Measurements from ENCODE around the gene PNPLA1. TPM values are rescaled to one million over a fixed set of nuclear protein-coding genes. Genes with fewer than 3 reads are reported as not detected.

The PNPLA1 gene
- total RNA-seq, 1 donor from 2014 or later, result not detected

DNA sequence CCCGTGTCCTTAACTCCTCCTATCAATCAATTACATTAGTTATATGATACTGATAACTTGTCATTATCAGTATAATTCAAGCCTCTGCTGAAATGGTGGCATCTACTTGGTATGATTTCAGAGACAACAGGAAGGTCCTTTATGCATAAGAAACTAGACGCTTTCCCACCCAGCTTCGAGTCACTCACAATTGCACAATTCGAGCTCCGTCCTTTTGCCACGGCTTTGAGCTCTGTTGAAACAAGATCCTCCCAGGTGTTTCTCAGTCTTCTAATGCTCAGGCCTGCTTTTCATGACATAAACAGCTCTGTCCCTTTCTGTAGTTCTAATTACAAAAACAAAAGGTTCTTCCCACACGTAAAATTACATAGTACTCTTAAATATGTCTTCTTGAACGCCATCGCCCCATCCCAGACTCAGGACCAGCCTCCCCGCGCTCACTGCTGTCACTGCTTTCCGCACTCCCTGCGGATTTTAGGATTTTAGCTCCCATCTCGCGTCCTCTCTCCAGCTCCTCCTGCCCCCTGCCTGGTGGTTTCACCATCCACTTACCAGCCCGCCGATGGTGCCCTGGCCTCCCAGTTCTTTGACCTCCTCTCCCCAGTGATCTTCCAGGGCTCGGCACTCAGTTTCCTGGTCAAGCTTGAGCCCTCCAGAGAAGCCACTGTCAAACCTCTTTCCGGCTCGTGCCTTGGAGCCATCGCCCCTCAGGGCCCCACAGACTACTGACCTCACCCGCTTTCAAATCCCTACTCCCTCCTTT lies 23.2 kb upstream of the PNPLA1 start:
- H3K27ac Mint-ChIP-seq (ENCODE audit: unreplicated experiment), result no peak overlapping the region
- H3K27me3 Mint-ChIP-seq (ENCODE audit: unreplicated experiment), result peaks cover 3% of the 10 kb centered on the region
- TF ChIP-seq, protein P1, sequence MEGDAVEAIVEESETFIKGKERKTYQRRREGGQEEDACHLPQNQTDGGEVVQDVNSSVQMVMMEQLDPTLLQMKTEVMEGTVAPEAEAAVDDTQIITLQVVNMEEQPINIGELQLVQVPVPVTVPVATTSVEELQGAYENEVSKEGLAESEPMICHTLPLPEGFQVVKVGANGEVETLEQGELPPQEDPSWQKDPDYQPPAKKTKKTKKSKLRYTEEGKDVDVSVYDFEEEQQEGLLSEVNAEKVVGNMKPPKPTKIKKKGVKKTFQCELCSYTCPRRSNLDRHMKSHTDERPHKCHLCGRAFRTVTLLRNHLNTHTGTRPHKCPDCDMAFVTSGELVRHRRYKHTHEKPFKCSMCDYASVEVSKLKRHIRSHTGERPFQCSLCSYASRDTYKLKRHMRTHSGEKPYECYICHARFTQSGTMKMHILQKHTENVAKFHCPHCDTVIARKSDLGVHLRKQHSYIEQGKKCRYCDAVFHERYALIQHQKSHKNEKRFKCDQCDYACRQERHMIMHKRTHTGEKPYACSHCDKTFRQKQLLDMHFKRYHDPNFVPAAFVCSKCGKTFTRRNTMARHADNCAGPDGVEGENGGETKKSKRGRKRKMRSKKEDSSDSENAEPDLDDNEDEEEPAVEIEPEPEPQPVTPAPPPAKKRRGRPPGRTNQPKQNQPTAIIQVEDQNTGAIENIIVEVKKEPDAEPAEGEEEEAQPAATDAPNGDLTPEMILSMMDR (IDR thresholded peaks at IDR 0.05; ENCODE audit: partially characterized antibody, unreplicated experiment), result no peak
- DNase-seq, result no peak
- peaks cover 4% of the 10 kb centered on the region for H3K9me3 Mint-ChIP-seq (ENCODE audit: unreplicated experiment)
- peaks cover 7% of the 10 kb centered on the region for H3K4me1 Mint-ChIP-seq (ENCODE audit: low read depth, unreplicated experiment)
- H3K4me3 Mint-ChIP-seq (ENCODE audit: unreplicated experiment), result no peak overlapping the region
- peaks cover 4% of the 10 kb centered on the region for H3K36me3 Mint-ChIP-seq (ENCODE audit: unreplicated experiment)

DNA sequence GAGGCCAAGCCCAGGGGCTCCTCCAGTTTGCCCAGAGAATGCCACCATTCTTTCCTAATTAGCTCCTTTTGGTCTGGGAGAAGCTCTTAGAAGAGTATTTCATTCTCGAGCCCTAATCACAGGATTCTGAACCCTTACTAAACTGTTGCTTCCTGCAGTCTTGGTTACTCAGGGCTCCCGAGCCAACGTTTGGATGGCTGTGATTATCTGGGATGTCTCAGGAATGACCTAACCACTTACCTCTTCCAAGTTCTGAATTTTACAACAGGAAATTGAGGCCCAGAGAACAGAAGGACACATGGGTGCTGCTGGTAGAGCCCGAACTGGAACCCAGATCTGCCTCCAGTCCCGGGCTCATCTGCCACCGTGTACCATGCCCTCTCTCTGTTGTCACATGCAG lies 22.2 kb upstream of the PNPLA1 start:
- Mint-ChIP-seq H3K4me3 (ENCODE audit: unreplicated experiment) (no peak overlapping the region), H3K36me3 (ENCODE audit: unreplicated experiment) (peaks cover 4% of the 10 kb centered on the region), H3K9me3 (ENCODE audit: unreplicated experiment) (peaks cover 4% of the 10 kb centered on the region), H3K4me1 (ENCODE audit: low read depth, unreplicated experiment) (peaks cover 7% of the 10 kb centered on the region), H3K27ac (ENCODE audit: unreplicated experiment) (no peak overlapping the region), H3K27me3 (ENCODE audit: unreplicated experiment) (peaks cover 3% of the 10 kb centered on the region)
- TF ChIP-seq, protein P1 (IDR thresholded peaks at IDR 0.05; ENCODE audit: partially characterized antibody, unreplicated experiment), result no peak
- no peak for DNase-seq

GRCh38 chr6:36248980-36249379 lies 20.9 kb upstream of the PNPLA1 start:
- H3K4me1 Mint-ChIP-seq (ENCODE audit: low read depth, unreplicated experiment), result peaks cover 6% of the 10 kb centered on the region
- H3K36me3 Mint-ChIP-seq (ENCODE audit: unreplicated experiment), result no peaks in the 10 kb centered on the region
- TF ChIP-seq, protein P1 (IDR thresholded peaks at IDR 0.05; ENCODE audit: partially characterized antibody, unreplicated experiment), result no peak
- DNase-seq, result no peak
- no peaks in the 10 kb centered on the region for H3K27me3 Mint-ChIP-seq (ENCODE audit: unreplicated experiment)
- H3K4me3 Mint-ChIP-seq (ENCODE audit: unreplicated experiment), result no peak overlapping the region
- H3K9me3 Mint-ChIP-seq (ENCODE audit: unreplicated experiment), result peaks cover 4% of the 10 kb centered on the region
- H3K27ac Mint-ChIP-seq (ENCODE audit: unreplicated experiment), result no peak overlapping the region

GRCh38 chr6:36249536-36249935 lies 20.3 kb upstream of the PNPLA1 start:
- peaks cover 3% of the 10 kb centered on the region for H3K4me1 Mint-ChIP-seq (ENCODE audit: low read depth, unreplicated experiment)
- peaks cover 4% of the 10 kb centered on the region for H3K9me3 Mint-ChIP-seq (ENCODE audit: unreplicated experiment)
- H3K36me3 Mint-ChIP-seq (ENCODE audit: unreplicated experiment), result no peaks in the 10 kb centered on the region
- no peak for DNase-seq
- H3K4me3 Mint-ChIP-seq (ENCODE audit: unreplicated experiment), result no peak overlapping the region
- H3K27me3 Mint-ChIP-seq (ENCODE audit: unreplicated experiment), result no peaks in the 10 kb centered on the region
- H3K27ac Mint-ChIP-seq (ENCODE audit: unreplicated experiment), result no peak overlapping the region
- TF ChIP-seq, protein P1 (IDR thresholded peaks at IDR 0.05; ENCODE audit: partially characterized antibody, unreplicated experiment), result no peak

DNA sequence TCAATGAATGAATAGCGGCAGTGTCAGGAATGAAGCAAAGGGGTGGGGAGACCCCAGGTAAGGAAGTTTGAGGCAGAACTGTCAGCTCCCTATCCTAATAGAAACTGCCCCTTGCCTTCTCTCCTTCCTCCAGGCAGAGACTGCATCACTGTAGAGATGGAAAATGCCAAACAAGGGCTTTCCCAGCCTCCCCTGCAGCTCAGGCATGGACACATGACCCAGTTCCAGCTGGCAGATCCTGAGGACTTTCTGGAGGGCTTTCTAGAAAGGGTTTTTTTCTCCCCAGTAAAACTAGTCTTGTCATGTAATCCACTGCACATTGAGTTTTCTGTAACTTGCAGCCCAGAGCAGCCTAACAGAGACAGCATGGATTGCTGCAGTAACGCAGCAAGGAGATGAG lies 17.9 kb upstream of the PNPLA1 start:
- H3K27ac Mint-ChIP-seq (ENCODE audit: unreplicated experiment), result no peak overlapping the region
- H3K27me3 Mint-ChIP-seq (ENCODE audit: unreplicated experiment), result no peaks in the 10 kb centered on the region
- H3K4me3 Mint-ChIP-seq (ENCODE audit: unreplicated experiment), result no peak overlapping the region
- H3K36me3 Mint-ChIP-seq (ENCODE audit: unreplicated experiment), result no peaks in the 10 kb centered on the region
- peaks cover 2% of the 10 kb centered on the region for H3K9me3 Mint-ChIP-seq (ENCODE audit: unreplicated experiment)
- H3K4me1 Mint-ChIP-seq (ENCODE audit: low read depth, unreplicated experiment), result no peaks in the 10 kb centered on the region
- no peak for DNase-seq
- TF ChIP-seq, protein P1 (IDR thresholded peaks at IDR 0.05; ENCODE audit: partially characterized antibody, unreplicated experiment), result no peak
